OCI-LY7 (cell line): ENCODE results near the gene SLC45A1. TPM values are rescaled to one million over a fixed set of nuclear protein-coding genes. Genes with fewer than 3 reads are reported as not detected.

Experiments
- BruUV-seq: library from RNA; stranded (reverse); fragments of 400-500 nt; replicated peaks from 2 replicates; lab custom pipeline; 2021; lab: Mats Ljungman, UMichigan
- CTCF ChIA-PET: fragments of 300-600 bp; sonication (Branson Sonifier 250); formaldehyde crosslinking; loops from one replicate; lab custom pipeline; 2022; ENCODE audit warnings: antibody characterized with exemption; ENCODE audit not compliant: unreplicated experiment; lab: Charles Lee
- POLR2A ChIA-PET: fragments of 300-600 bp; sonication (Branson Sonifier 250); formaldehyde crosslinking; loops from one replicate; lab custom pipeline; 2022; ENCODE audit warnings: antibody characterized with exemption; lab: Charles Lee
- DNase-seq: peaks from one replicate; pipeline ENCODE4 v3.0.0-alpha.2; 2015; ENCODE audit warnings: low spot score
- H2AFZ ChIP-seq: fragments of 200-600 bp; sonication (generic), shearing (Covaris generic); 2 replicates; pipeline ENCODE4 v1.6.1; 2014; ENCODE audit warnings: mild to moderate bottlenecking, antibody characterized with exemption, low read length, moderate library complexity
- H3K27ac ChIP-seq: fragments of 200-600 bp; sonication (generic); 2 replicates; pipeline ENCODE4 v1.5.1; 2014; ENCODE audit warnings: mixed run types, low read depth, mild to moderate bottlenecking, moderate library complexity, low read length, inconsistent platforms; ENCODE audit not compliant: poor library complexity, severe bottlenecking
- H3K36me3 ChIP-seq: fragments of 200-600 bp; sonication (generic); 2 replicates; pipeline ENCODE4 v1.6.1; 2014; ENCODE audit warnings: mild to moderate bottlenecking, antibody characterized with exemption, low read length, moderate library complexity, mixed read lengths; ENCODE audit not compliant: insufficient read depth
- H3K4me1 ChIP-seq: fragments of 200-600 bp; sonication (generic); 2 replicates; pipeline ENCODE4 v1.5.1; 2014; ENCODE audit warnings: mild to moderate bottlenecking, low read length; ENCODE audit not compliant: insufficient read depth, poor library complexity, severe bottlenecking
- H3K4me2 ChIP-seq: fragments of 200-600 bp; sonication (generic); 2 replicates; pipeline ENCODE4 v1.6.1; 2014; ENCODE audit warnings: mild to moderate bottlenecking, low read length
- H3K4me3 ChIP-seq: fragments of 200-600 bp; sonication (generic); 2 replicates; pipeline ENCODE4 v1.5.1; 2014; ENCODE audit warnings: mild to moderate bottlenecking, low read depth, low read length; ENCODE audit not compliant: poor library complexity, severe bottlenecking
- H3K79me2 ChIP-seq: fragments of 200-600 bp; sonication (generic); 2 replicates; pipeline ENCODE4 v1.6.1; 2016; ENCODE audit warnings: low read depth, mild to moderate bottlenecking, low read length, moderate library complexity, mixed read lengths; ENCODE audit not compliant: insufficient read depth
- H3K9me2 ChIP-seq: fragments of 200-600 bp; sonication (generic); 2 replicates; pipeline ENCODE4 v1.6.1; 2016; ENCODE audit warnings: mild to moderate bottlenecking, low read length, mixed read lengths; ENCODE audit not compliant: insufficient read depth
- H3K9me3 ChIP-seq: fragments of 200-600 bp; sonication (generic); 2 replicates; pipeline ENCODE4 v1.6.1; 2014; ENCODE audit warnings: mild to moderate bottlenecking, mixed run types, low read length, mixed read lengths
- H4K20me1 ChIP-seq: fragments of 200-600 bp; sonication (generic); 2 replicates; pipeline ENCODE4 v1.6.1; 2014; ENCODE audit warnings: mild to moderate bottlenecking, antibody characterized with exemption, low read length, moderate library complexity, mixed read lengths; ENCODE audit not compliant: insufficient read depth
- CTCF ChIP-seq: fragments of 200-600 bp; sonication (generic); conservative IDR thresholded peaks from 2 replicates; pipeline ENCODE4 v1.5.1; 2014; ENCODE audit warnings: mild to moderate bottlenecking, antibody characterized with exemption, low read length, moderate library complexity, mixed read lengths
- EZH2phosphoT487 ChIP-seq: fragments of 200-600 bp; sonication (generic); IDR thresholded peaks from 2 replicates; pipeline ENCODE4 v1.6.1; 2018; ENCODE audit warnings: low read depth, borderline replicate concordance, mild to moderate bottlenecking, mixed run types, antibody characterized with exemption, low read length, moderate library complexity, mixed read lengths
- intact Hi-C: fragments of 100-400 bp; cut with micrococcal nuclease; formaldehyde crosslinking; loops from one replicate; pipeline ENCODE4 v1.10.0; 2022; ENCODE audit not compliant: unreplicated experiment
- total RNA-seq, 2 experiments: library from RNA; depleted of rRNA in 1 of 2; stranded (reverse); fragments of >200 nt in 1 of 2; shearing (Covaris generic) in 1 of 2; gene quantifications; 2 replicates each; pipeline ENCODE4 v1.2.3, GENCODE V29; 2014 to 2022

The SLC45A1 gene
- total RNA-seq, 2 experiments from 2014 or later: not detected

DNA sequence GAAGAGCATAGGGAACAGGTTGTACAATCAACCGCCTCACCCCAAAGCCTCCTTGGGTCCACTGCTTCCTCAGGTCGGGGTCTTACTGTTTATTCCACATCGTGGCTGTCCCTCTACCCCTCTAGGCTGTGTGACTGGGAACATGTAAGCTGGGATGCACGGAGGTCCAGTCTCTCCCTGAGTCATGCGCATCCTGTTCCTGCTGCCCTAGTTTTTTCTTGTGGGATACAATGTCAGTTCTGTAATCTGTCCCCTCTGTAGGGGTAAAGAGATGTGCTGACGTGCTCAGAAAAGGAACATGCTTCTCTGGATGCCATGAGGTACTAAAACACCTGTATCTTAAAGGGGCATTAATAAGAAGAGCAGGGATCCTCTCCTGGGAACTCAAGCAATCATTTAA is 66.2 kb downstream of the SLC45A1 start:
- POLR2A ChIA-PET: no interaction called here
- H3K36me3 ChIP-seq: peaks cover 93% of the 10 kb centered on the region

GRCh38 chr1:8384577-8384976 is 66.7 kb downstream of the SLC45A1 start:
- no peak overlapping the region for H3K4me3 ChIP-seq
- intact Hi-C loops: no loop called here
- TF ChIP-seq CTCF: no peak
- no peak for TF ChIP-seq EZH2phosphoT487
- H3K9me3 ChIP-seq: no peaks in the 10 kb centered on the region
- ChIA-PET POLR2A (no interaction called here), CTCF (interaction anchor here (0.5 kb wide), 1 partner anchor 58 kb away, joined by 4 read pairs; no protein-coding TSS in a partner anchor)
- H4K20me1 ChIP-seq: peaks cover 56% of the 10 kb centered on the region
- BruUV-seq: no TSS peak
- H3K36me3 ChIP-seq: peaks cover 93% of the 10 kb centered on the region
- no peak overlapping the region for H2AFZ ChIP-seq
- no peak for DNase-seq
- no peak overlapping the region for H3K27ac ChIP-seq
- no peak overlapping the region for H3K4me2 ChIP-seq
- H3K9me2 ChIP-seq: no peaks in the 10 kb centered on the region
- peaks cover 12% of the 10 kb centered on the region for H3K4me1 ChIP-seq
- H3K79me2 ChIP-seq: peaks cover 98% of the 10 kb centered on the region

More for the DNA sequence above, 66.2 kb downstream of the SLC45A1 start:
- no peaks in the 10 kb centered on the region for H3K9me2 ChIP-seq
- no peak overlapping the region for H3K27ac ChIP-seq
- no peak overlapping the region for H2AFZ ChIP-seq
- no peak overlapping the region for H3K4me3 ChIP-seq
- TF ChIP-seq CTCF (no peak), EZH2phosphoT487 (no peak)
- peaks cover 12% of the 10 kb centered on the region for H3K4me1 ChIP-seq
- CTCF ChIA-PET: interaction anchor here (0.5 kb wide), 1 partner anchor 58 kb away, joined by 4 read pairs; no protein-coding TSS in a partner anchor
- no peak for DNase-seq
- H4K20me1 ChIP-seq: peaks cover 60% of the 10 kb centered on the region
- BruUV-seq: no TSS peak
- H3K9me3 ChIP-seq: no peaks in the 10 kb centered on the region
- H3K4me2 ChIP-seq: no peak overlapping the region
- intact Hi-C loops: no loop called here
- peaks cover 98% of the 10 kb centered on the region for H3K79me2 ChIP-seq

DNA sequence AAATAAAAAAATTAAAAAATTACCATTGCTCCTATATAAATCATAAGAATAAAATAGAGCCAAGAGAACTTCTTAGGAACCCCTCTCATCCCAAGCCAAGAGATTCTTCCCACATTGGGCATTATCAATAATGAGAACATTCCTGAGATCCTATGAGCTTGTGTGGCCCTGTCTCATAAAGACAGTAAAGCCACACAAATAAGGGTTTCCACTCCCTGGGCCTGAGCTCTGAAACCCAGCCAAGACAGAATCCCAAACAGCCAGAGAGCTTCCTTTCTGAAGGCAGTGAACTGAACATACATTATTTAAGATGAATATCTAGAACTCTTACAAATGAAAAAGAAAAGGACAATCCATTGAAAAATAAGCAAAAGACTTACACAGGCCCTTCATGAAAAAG is 68.3 kb downstream of the SLC45A1 start:
- no peak overlapping the region for H3K4me2 ChIP-seq
- intact Hi-C loops: no loop called here
- H3K9me3 ChIP-seq: no peaks in the 10 kb centered on the region
- no peaks in the 10 kb centered on the region for H3K9me2 ChIP-seq
- TF ChIP-seq CTCF: no peak
- TF ChIP-seq EZH2phosphoT487: no peak
- BruUV-seq: no TSS peak
- DNase-seq: no peak
- peaks cover 57% of the 10 kb centered on the region for H4K20me1 ChIP-seq
- H3K27ac ChIP-seq: no peak overlapping the region
- H3K79me2 ChIP-seq: peaks cover 98% of the 10 kb centered on the region
- CTCF ChIA-PET: no interaction called here
- no peak overlapping the region for H2AFZ ChIP-seq
- H3K36me3 ChIP-seq: peaks cover 93% of the 10 kb centered on the region
- H3K4me3 ChIP-seq: no peak overlapping the region
- POLR2A ChIA-PET: interaction anchor here (1.5 kb wide), 1 partner anchor 18 kb away, joined by 3 read pairs; no protein-coding TSS in a partner anchor
- peaks cover 16% of the 10 kb centered on the region for H3K4me1 ChIP-seq
